Measurements from ENCODE around the gene KRTAP10-9. TPM values are rescaled to one million over a fixed set of nuclear protein-coding genes. Genes with fewer than 3 reads are reported as not detected.
"Not testable (repeated sequence)": the region's sequence is repeated elsewhere in the genome, so short reads cannot be mapped to it uniquely, and the experiment has no call there.

KRTAP10-9 gene, protein sequence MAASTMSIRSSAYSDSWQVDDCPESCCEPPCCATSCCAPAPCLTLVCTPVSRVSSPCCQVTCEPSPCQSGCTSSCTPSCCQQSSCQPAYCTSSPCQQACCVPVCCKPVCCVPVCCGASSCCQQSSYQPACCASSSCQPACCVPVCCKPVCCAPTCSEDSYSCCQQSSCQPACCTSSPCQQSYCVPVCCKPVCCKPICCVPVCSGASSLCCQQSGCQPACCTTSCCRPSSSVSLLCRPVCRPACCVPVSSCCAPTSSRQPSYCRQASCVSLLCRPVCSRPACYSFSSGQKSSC
- total RNA-seq = not detected

DNA sequence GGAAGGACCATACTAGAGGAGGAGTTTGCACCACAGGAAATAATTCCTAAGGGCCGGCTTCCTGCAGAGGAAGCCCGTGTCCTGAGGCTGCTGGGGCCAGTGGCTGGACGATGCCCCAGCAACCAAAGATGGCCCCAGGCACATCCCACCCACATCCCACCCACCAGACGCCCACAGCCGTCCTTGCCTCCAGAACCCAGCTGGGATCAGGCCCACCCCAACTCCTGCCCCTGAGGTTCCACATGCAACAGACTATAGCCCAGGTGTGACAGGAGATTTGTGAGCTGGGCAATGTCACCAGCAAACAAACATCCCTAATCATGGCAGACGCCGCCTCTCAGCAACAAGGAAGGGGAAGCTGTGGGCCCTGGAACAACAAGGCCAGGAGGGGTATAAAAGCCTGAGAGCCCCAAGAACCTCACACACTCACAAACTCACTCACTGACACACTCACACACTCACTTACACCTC, at the start of gene KRTAP10-9:
KRTAP10-9 (plus strand) TSS at position 421 of the 471 bp plus-strand sequence. CDS start 79 bp downstream, outside the sequence.
- Mint-ChIP-seq H3K4me1 (peaks cover 12% of the 10 kb centered on the region), H3K36me3 (ENCODE audit: low read depth) (peaks cover 25% of the 10 kb centered on the region), H3K27me3 (peaks cover 12% of the 10 kb centered on the region), H3K4me3 (no peak within 1 kb of the TSS), H3K27ac (no peak within 1 kb of the TSS), H3K9me3 (peaks cover 51% of the 10 kb centered on the region)
- ChIA-PET POLR2A (no interaction called here), CTCF (interaction anchor here (1.2 to 1.5 kb wide), 2 partner anchors 18 to 87 kb away, joined by 3 read pairs; no protein-coding TSS in a partner anchor)
- DNase-seq = no peak

DNA sequence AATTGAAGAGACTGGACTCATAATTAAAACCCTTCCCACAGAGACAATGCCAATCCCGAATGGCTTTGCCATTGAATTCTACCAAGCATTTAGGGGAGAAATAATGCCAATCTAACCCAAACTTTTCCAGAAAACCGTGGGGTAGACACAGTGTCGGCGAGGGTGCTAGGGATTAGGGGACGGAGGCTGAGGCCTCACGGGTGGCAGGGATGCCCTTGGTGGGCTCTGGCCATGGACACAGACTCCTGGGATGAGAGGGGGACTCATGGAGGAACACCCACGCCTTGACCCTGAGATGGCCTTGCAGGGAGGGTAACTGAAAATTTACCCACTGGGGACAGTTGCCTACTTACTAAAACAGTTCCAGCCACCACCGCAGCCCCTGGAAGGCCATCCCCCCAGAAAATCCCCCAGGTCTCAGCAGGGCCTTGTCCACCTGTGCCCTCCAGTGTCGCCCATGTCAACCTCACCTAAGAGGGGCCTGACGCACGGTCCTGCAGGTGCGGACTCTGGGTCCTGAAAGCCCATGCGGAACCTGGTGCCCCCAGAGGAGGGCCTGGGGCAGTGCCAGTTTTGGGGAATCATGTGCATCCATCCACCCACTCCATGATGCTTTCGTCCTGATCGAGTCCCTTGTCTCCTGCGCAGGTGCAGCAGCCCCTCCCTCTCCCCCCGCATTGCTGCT, 48.4 kb upstream of the KRTAP10-9 start:
- Mint-ChIP-seq H3K36me3 (ENCODE audit: low read depth) (peaks cover 8% of the 10 kb centered on the region), H3K4me3 (no peak overlapping the region), H3K9me3 (peaks cover 31% of the 10 kb centered on the region), H3K27ac (no peak overlapping the region), H3K27me3 (peaks cover 7% of the 10 kb centered on the region), H3K4me1 (peaks cover 6% of the 10 kb centered on the region)
- ChIA-PET CTCF (no interaction called here), POLR2A (no interaction called here)
- DNase-seq = no peak

DNA sequence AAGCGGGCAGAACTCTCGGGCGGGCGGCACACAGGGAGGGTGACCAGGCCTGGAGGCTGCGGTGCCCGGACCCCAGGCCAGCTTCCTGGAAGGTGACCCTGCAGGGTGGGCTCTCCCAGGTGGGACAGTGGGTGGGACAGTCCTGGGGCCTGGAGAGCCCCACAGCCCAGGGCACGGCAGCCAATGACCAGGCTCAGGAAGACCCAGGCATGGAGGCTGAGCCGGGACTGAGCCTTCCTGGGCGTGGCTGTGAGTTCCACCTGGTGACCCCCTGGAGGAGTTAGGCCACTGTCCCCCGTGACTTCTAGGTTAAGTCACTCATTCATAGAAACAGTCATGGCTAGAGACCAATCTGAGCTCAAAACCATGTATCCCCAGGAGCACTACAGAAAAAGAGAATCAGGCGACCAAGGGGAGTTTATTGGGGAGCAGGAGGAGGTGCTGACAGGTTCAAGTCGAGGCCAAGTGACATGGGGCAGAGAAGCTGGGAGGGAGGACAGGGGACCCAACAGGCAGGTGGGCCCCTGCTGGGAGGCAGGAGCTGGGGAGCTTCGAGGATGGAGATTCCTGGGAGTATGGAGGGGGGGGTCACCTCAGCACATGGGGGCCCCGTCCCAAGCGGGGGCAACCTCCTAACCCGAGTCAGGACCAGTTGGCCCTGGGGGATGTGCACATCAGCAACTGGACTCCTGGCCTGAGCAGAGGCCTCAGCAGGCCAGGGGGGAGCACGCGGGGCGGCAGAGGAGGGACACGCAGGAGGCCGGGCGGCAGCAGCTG, 47.6 kb upstream of the KRTAP10-9 start:
- peaks cover 13% of the 10 kb centered on the region for H3K4me1 Mint-ChIP-seq
- H3K36me3 Mint-ChIP-seq (ENCODE audit: low read depth) = peaks cover 8% of the 10 kb centered on the region
- DNase-seq = no peak
- ChIA-PET POLR2A (no interaction called here), CTCF (no interaction called here)
- no peak overlapping the region for H3K27ac Mint-ChIP-seq
- peaks cover 7% of the 10 kb centered on the region for H3K27me3 Mint-ChIP-seq
- H3K4me3 Mint-ChIP-seq = no peak overlapping the region
- peaks cover 31% of the 10 kb centered on the region for H3K9me3 Mint-ChIP-seq

DNA sequence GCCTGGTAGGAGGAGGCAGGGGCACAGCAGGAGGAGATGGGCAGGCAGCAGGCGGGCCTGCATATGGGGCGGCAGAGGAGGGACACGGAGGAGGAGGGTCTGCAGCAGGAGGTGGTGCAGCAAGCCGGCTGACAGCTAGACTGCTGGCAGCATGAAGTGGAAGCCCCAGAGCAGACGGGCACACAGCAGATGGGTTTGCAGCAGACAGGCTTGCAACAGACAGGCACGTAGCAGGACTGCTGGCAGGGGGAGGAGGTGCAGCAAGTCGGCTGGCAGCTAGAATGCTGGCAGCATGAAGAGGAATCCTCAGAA, 47.1 kb upstream of the KRTAP10-9 start:
- ChIA-PET CTCF (no interaction called here), POLR2A (no interaction called here)
- Mint-ChIP-seq H3K27ac (no peak overlapping the region), H3K4me1 (peaks cover 14% of the 10 kb centered on the region), H3K27me3 (peaks cover 7% of the 10 kb centered on the region), H3K9me3 (peaks cover 31% of the 10 kb centered on the region), H3K36me3 (ENCODE audit: low read depth) (peaks cover 8% of the 10 kb centered on the region), H3K4me3 (peak overlapping the region; percentile 4)
- DNase-seq = no peak

DNA sequence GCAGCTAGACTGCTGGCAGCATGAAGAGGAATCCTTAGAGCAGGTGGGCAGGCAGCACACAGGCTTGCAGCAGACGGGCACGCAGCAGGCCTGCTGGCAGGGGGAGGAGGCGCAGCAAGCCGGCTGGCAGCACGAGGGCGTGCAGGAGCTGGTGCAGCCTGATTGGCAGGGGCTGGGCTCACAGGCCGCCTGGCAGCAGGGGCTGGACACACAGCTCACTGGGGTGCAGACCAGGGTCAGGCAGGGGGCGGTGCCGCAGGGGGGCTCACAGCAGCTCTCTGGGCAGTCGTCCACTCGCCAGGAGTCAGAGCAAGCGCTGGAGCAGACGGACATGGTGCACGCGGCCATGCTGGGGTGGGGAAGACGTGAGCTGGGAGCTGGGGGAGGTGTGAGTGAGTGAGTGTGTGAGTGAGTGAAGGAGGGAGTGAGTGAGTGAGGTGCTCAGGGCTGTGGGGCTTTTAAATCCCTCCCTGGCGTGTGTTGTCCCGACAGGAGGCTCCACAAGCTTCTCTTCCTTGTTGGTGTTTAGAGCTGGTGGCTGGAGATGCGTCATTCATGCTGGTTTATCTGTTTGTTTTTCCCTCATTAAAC, 46.6 kb upstream of the KRTAP10-9 start, which contains the start of gene KRTAP10-5:
KRTAP10-5 (minus strand) TSS at position 374 of the 591 bp plus-strand sequence; CDS start at position 348, 26 bp downstream.
- H3K27ac Mint-ChIP-seq; DNase-seq; H3K36me3 Mint-ChIP-seq (ENCODE audit: low read depth); CTCF ChIA-PET; POLR2A ChIA-PET: not testable (repeated sequence)
- H3K27me3 Mint-ChIP-seq = peaks cover 11% of the 10 kb centered on the region
- peaks cover 14% of the 10 kb centered on the region for H3K4me1 Mint-ChIP-seq
- H3K4me3 Mint-ChIP-seq = peak within 1 kb of the TSS; percentile 4
- H3K9me3 Mint-ChIP-seq = peaks cover 31% of the 10 kb centered on the region

DNA sequence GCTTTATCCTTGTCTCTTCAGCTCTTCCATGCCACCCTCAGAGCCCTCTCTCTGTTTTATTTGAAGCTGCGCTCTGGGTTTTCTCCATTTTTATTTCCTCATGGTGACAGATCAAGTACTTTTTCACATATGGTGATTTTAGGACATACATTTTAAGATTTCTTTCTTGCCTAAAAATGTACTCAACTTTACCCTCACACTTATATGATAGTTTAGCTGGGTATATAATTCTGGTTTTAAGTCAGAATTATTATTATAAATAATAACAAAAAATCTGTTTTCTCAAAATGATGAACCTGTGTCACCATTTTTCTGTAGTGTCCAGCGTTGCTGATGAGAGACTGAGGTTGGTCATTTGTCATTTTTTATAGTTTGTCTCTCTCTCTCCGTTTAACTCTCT, 45.7 kb upstream of the KRTAP10-9 start:
- POLR2A ChIA-PET = no interaction called here
- Mint-ChIP-seq H3K4me1 (peaks cover 14% of the 10 kb centered on the region), H3K36me3 (ENCODE audit: low read depth) (peaks cover 8% of the 10 kb centered on the region), H3K27me3 (peaks cover 12% of the 10 kb centered on the region), H3K9me3 (peaks cover 28% of the 10 kb centered on the region), H3K4me3 (no peak overlapping the region), H3K27ac (no peak overlapping the region)
- CTCF ChIA-PET = no interaction called here
- no peak for DNase-seq

DNA sequence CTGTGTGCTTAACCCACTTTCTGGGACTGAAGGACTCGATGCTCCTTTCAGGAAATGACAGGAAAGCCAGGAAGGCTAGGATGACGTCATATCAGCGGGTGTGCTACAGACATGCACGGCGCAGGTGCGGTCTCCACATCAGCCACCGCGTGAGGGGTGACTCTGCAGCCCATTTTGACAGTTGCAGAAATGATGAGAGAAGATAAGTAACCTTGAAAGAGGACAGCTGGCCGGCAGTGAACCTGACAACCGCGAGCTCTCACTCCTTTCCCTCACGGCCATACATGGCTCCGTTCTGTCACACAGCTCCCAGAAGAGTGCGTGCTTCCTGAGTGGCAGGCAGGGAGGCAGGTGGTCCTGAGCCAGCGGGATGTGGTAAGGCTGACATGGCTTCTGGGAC, 44.8 kb upstream of the KRTAP10-9 start:
- peaks cover 14% of the 10 kb centered on the region for H3K4me1 Mint-ChIP-seq
- H3K36me3 Mint-ChIP-seq (ENCODE audit: low read depth) = peaks cover 8% of the 10 kb centered on the region
- DNase-seq = no peak
- ChIA-PET CTCF (no interaction called here), POLR2A (no interaction called here)
- no peak overlapping the region for H3K4me3 Mint-ChIP-seq
- peaks cover 23% of the 10 kb centered on the region for H3K9me3 Mint-ChIP-seq
- H3K27me3 Mint-ChIP-seq = peaks cover 18% of the 10 kb centered on the region
- no peak overlapping the region for H3K27ac Mint-ChIP-seq

DNA sequence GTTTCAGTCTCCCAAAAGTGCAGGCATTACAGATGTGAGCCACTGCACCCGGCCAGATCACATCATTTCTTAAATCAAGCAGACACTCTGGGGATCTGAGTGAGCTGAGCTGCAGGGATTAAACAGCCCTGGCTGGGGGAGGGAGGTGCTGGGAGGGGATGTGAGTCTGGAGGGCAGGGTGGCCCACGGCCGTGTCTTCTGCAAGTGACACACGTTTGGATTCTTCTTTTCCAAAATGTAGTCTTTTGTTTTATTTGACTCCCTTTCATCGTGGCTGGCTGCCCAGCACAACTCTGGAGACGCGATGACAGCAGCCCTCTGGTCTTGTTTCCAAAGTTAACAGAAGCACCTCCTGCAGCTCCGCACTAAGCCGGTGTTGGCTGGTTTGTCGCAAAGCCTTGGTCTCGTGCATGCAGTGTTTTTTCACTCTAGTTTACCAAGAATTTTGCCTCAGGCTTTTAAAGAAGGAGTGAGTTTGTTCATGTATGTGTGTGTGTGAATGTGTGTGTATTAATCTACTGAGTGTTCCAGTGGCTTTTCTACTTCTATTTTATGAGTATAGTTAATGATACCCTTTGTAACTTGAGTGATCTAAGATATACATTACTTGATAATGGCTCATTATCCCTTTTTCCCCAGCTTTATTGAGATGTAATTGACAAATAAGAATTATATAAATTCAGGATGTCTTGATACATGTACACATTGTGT, 43.6 kb upstream of the KRTAP10-9 start:
- no peak for DNase-seq
- peaks cover 25% of the 10 kb centered on the region for H3K27me3 Mint-ChIP-seq
- POLR2A ChIA-PET = no interaction called here
- H3K4me1 Mint-ChIP-seq = peaks cover 14% of the 10 kb centered on the region
- no peak overlapping the region for H3K27ac Mint-ChIP-seq
- H3K36me3 Mint-ChIP-seq (ENCODE audit: low read depth) = peaks cover 6% of the 10 kb centered on the region
- CTCF ChIA-PET = interaction anchor here (1.0 to 1.9 kb wide), 2 partner anchors 12 to 92 kb away, joined by 3 to 6 read pairs; no protein-coding TSS in a partner anchor
- H3K9me3 Mint-ChIP-seq = peaks cover 14% of the 10 kb centered on the region
- H3K4me3 Mint-ChIP-seq = no peak overlapping the region

DNA sequence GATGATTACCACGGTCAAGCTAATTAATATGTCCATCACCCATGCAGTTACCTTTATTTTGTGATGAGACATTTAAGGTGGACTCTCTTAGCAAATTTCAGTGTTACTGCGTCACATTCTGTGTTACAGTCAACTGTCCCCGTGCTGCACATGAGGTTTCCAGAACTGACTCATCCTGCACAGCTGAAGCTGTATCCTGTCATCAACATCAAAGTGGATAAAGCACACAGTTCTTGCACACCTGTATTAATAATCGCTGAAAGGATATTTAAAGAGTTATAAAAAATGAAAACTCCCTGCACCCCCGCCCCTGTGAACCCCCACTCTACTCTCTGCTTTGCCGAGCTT, 43.1 kb upstream of the KRTAP10-9 start:
- H3K36me3 Mint-ChIP-seq (ENCODE audit: low read depth) = peaks cover 6% of the 10 kb centered on the region
- ChIA-PET POLR2A (no interaction called here), CTCF (interaction anchor here (1.0 to 1.9 kb wide), 2 partner anchors 12 to 92 kb away, joined by 3 to 6 read pairs; no protein-coding TSS in a partner anchor)

DNA sequence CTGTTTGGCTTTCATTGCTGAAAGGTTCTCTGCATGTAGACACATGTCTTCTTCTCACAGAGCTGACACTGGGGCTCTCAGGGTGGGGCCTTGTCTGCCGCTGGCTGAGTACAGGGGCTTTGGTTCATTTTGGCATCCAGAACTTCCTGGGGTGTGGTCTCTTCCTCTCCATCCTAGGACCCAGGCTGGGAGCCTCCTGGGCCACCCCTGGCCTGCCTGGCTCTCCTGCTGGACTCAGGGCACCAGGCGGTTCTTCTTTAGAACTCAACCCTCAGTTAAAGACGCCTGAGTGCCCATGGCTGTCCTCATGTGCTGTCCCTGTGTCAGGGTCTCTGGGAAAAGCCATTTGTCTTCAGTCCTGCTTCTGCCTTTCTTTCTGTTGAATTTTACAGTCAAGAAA, 41.0 kb upstream of the KRTAP10-9 start:
- Mint-ChIP-seq H3K27ac (no peak overlapping the region), H3K27me3 (peaks cover 22% of the 10 kb centered on the region), H3K9me3 (peaks cover 8% of the 10 kb centered on the region), H3K36me3 (ENCODE audit: low read depth) (peaks cover 5% of the 10 kb centered on the region), H3K4me1 (peaks cover 14% of the 10 kb centered on the region), H3K4me3 (no peak overlapping the region)
- ChIA-PET POLR2A (no interaction called here), CTCF (no interaction called here)
- DNase-seq = no peak

More for the DNA sequence above, 43.1 kb upstream of the KRTAP10-9 start:
- Mint-ChIP-seq H3K4me1 (peaks cover 14% of the 10 kb centered on the region), H3K27ac (no peak overlapping the region), H3K4me3 (no peak overlapping the region), H3K27me3 (peaks cover 25% of the 10 kb centered on the region), H3K9me3 (peaks cover 12% of the 10 kb centered on the region)
- peak; percentile 26 for DNase-seq

DNA sequence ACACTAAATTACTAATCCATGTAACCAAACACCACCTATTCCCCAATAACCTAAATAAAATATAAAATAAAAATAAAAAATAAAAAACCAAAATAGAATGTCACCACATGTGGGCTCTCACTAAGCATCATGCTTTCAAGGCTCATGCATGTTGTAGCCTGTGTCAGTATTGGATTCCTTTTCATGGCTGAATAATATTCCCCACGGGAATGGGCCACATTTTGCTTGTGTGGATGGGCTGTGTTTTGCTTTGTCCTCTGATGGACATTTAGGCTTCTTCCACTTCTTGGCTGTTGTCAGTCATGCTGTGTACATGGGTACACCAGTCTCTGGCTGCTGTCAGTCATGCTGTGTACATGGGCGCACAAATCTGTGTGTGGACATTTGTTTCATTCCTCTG, 37.8 kb upstream of the KRTAP10-9 start:
- no peaks in the 10 kb centered on the region for H3K9me3 Mint-ChIP-seq
- POLR2A ChIA-PET = no interaction called here
- H3K36me3 Mint-ChIP-seq (ENCODE audit: low read depth) = no peaks in the 10 kb centered on the region
- H3K4me3 Mint-ChIP-seq = no peak overlapping the region
- DNase-seq = no peak
- peaks cover 20% of the 10 kb centered on the region for H3K27me3 Mint-ChIP-seq
- CTCF ChIA-PET = no interaction called here
- no peak overlapping the region for H3K27ac Mint-ChIP-seq
- H3K4me1 Mint-ChIP-seq = peaks cover 4% of the 10 kb centered on the region

DNA sequence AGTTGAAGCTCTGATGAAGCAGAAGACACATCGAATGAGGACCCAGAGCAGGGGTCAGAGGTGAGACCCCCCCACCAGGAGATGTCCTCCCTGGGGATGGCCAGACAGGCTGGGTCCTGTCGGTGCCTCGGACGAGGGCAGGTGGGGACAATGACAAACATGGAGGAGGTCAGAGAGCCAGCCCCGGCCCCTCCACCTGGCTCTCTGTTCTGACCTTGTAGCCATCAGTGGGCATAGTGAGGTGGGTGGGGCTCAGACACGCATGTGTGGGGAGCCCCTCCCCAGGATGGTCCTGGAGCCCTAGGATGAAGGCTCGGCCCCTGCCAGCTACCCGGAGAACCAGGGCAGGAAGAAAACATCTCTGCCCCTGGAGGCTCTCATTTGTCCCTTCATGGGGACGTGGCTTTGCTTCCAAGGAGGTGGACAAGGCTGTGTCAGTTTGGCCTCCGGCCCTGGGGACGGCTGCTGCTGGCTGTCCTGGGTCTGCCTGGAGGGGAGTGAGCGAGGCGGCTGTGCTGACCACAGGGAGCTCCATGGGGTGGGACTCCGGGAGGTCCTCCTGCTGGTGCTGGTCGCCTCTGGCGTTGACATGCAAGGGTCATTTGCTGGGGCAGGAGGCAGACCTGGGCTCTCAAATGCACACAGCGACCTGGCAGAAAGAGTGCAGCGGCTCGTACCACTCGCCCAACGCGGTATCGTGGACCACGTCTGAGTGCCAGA, 37.1 kb upstream of the KRTAP10-9 start:
- Mint-ChIP-seq H3K9me3 (no peaks in the 10 kb centered on the region), H3K36me3 (ENCODE audit: low read depth) (no peaks in the 10 kb centered on the region), H3K27me3 (peaks cover 20% of the 10 kb centered on the region), H3K4me1 (peaks cover 1% of the 10 kb centered on the region), H3K4me3 (no peak overlapping the region), H3K27ac (no peak overlapping the region)
- no peak for DNase-seq
- ChIA-PET CTCF (no interaction called here), POLR2A (no interaction called here)

Measured in activated CD4-positive, alpha-beta T cell treated with anti-CD3 and anti-CD28 coated beads, Interleukin-2, amount 10 ng/mL, durations not matched to agents 7 days and 5 days (primary cell).